ENCODE data around the gene CNIH2. TPM values are rescaled to one million over a fixed set of nuclear protein-coding genes. Genes with fewer than 3 reads are reported as not detected.

The CNIH2 gene
- total RNA-seq, 4 donors from 2014 or later = not detected

- H3K27ac ChIP-seq = peak overlapping the region; percentile 74 to 88 (median 74)
- WGBS, 2 donors = 14 to 29% methylated on average over 11 to 29 of the region's 36 CpGs
- no peak for TF ChIP-seq CTCF (IDR thresholded peaks at IDR 0.05)
- no peaks in the 10 kb centered on the region for H3K36me3 ChIP-seq
- peak overlapping the region in 2 of 3 donors; percentile 48 to 93 for H3K4me3 ChIP-seq (replicated peaks in 1 of 3)
- DNase-seq = peak; percentile 75 to 79
- intact Hi-C loops (cut with DNase I) = loop anchor here (5.0 kb wide), 1 partner anchor 133 kb away; the partner anchor contains the start of gene NPAS4
- peaks cover 4% of the 10 kb centered on the region for H3K27me3 ChIP-seq
- H3K9me3 ChIP-seq = no peaks in the 10 kb centered on the region
- H3K4me1 ChIP-seq = peaks cover 22% of the 10 kb centered on the region in 2 donors
Measured at GRCh38 chr11:66289548-66290329, 11.8 kb downstream of the CNIH2 start.

GRCh38 chr11:66290330-66290621 lies 12.3 kb downstream of the CNIH2 start:
- WGBS, 2 donors = 85 to 91% methylated on average over 2 of the region's 2 CpGs

GRCh38 chr11:66291303-66291705 lies 13.3 kb downstream of the CNIH2 start:
- WGBS, 2 donors = 30 to 37% methylated on average over 6 to 9 of the region's 16 CpGs

More at GRCh38 chr11:66290330-66290621, 12.3 kb downstream of the CNIH2 start:
- no peak for DNase-seq
- intact Hi-C loops (cut with DNase I) = no loop called here
- no peak overlapping the region for H3K27ac ChIP-seq
- TF ChIP-seq POLR2A (IDR thresholded peaks at IDR 0.05) (no peak), CTCF (IDR thresholded peaks at IDR 0.05) (no peak)
- H3K27me3 ChIP-seq = peaks cover 4% of the 10 kb centered on the region
- peaks cover 22% of the 10 kb centered on the region in 2 donors for H3K4me1 ChIP-seq
- no peak overlapping the region for H3K4me3 ChIP-seq (replicated peaks in 1 of 3)
- H3K36me3 ChIP-seq = no peaks in the 10 kb centered on the region
- no peaks in the 10 kb centered on the region for H3K9me3 ChIP-seq

GRCh38 chr11:66291706-66292542 lies 13.9 kb downstream of the CNIH2 start, which contains the start of gene TMEM151A:
Gene TMEM151A, plus strand, starts transcription at chr11:66291894. Its CDS starts 120 bp downstream, at chr11:66292014.
- Histone ChIP-seq H3K4me1 (peaks cover 22% of the 10 kb centered on the region in 2 donors), H3K27ac (no peak within 1 kb of the TSS), H3K27me3 (peaks cover 4% of the 10 kb centered on the region), H3K36me3 (no peaks in the 10 kb centered on the region), H3K9me3 (no peaks in the 10 kb centered on the region), H3K4me3 (replicated peaks in 1 of 3) (peak within 1 kb of the TSS in 1 of 3 donors; percentile 36)
- WGBS, 2 donors = 14 to 60% methylated on average over 1 to 6 of the region's 95 CpGs
- DNase-seq = no peak
- intact Hi-C loops (cut with DNase I) = no loop called here
- TF ChIP-seq POLR2A (IDR thresholded peaks at IDR 0.05) (no peak), CTCF (IDR thresholded peaks at IDR 0.05) (no peak)

More at GRCh38 chr11:66291303-66291705, 13.3 kb downstream of the CNIH2 start:
- H3K27ac ChIP-seq = no peak overlapping the region
- H3K27me3 ChIP-seq = peaks cover 4% of the 10 kb centered on the region
- H3K4me1 ChIP-seq = peaks cover 22% of the 10 kb centered on the region in 2 donors
- TF ChIP-seq POLR2A (IDR thresholded peaks at IDR 0.05) (no peak), CTCF (IDR thresholded peaks at IDR 0.05) (no peak)
- H3K36me3 ChIP-seq = no peaks in the 10 kb centered on the region
- no peaks in the 10 kb centered on the region for H3K9me3 ChIP-seq
- intact Hi-C loops (cut with DNase I) = no loop called here
- H3K4me3 ChIP-seq (replicated peaks in 1 of 3) = no peak overlapping the region
- DNase-seq = no peak

All from thyroid gland (tissue), 4 donors.